ENCODE results near the gene MACC1.

MACC1 gene

GRCh38 chr7:20107582-20107981 is 109.6 kb downstream of the MACC1 start:
- no peak overlapping the region for H3K4me3 ChIP-seq (ENCODE audit: control insufficient read depth, low read depth, low read length)
- TF ChIP-seq, protein P1, sequence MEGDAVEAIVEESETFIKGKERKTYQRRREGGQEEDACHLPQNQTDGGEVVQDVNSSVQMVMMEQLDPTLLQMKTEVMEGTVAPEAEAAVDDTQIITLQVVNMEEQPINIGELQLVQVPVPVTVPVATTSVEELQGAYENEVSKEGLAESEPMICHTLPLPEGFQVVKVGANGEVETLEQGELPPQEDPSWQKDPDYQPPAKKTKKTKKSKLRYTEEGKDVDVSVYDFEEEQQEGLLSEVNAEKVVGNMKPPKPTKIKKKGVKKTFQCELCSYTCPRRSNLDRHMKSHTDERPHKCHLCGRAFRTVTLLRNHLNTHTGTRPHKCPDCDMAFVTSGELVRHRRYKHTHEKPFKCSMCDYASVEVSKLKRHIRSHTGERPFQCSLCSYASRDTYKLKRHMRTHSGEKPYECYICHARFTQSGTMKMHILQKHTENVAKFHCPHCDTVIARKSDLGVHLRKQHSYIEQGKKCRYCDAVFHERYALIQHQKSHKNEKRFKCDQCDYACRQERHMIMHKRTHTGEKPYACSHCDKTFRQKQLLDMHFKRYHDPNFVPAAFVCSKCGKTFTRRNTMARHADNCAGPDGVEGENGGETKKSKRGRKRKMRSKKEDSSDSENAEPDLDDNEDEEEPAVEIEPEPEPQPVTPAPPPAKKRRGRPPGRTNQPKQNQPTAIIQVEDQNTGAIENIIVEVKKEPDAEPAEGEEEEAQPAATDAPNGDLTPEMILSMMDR (IDR thresholded peaks at IDR 0.05; ENCODE audit: control insufficient read depth, insufficient read depth, low read depth, low read length, missing control alignments): no peak
- peak; percentile 49 for DNase-seq (ENCODE audit: low read depth)

- TF ChIP-seq, protein P1 (IDR thresholded peaks at IDR 0.05; ENCODE audit: control insufficient read depth, insufficient read depth, low read depth, low read length, missing control alignments): no peak
- no peak for DNase-seq (ENCODE audit: low read depth)
- no peak overlapping the region for H3K4me3 ChIP-seq (ENCODE audit: control insufficient read depth, low read depth, low read length)
Measured at GRCh38 chr7:20104696-20105095, 112.5 kb downstream of the MACC1 start.

DNA sequence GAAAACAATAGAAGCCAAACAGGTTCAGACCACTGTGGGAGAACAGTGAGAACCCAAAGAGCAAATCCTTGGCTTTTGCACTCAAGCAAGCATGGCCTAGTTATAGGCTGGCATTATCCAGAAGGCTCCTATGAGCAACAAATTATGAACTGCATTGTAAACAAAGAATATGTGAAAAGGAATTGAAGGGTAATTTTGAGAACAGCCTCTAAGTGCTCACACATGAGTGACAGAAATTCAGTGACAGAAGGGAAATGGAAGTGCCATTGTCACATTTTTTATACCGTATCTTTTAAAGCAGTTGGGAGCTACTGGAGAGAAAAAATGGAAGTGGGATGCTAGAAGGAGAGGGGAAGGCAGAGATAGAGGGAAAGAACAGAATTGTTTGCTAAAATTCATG is 114.2 kb downstream of the MACC1 start:
- no peak overlapping the region for H3K4me3 ChIP-seq (ENCODE audit: control insufficient read depth, low read depth, low read length)
- TF ChIP-seq, protein P1 (IDR thresholded peaks at IDR 0.05; ENCODE audit: control insufficient read depth, insufficient read depth, low read depth, low read length, missing control alignments): no peak
- DNase-seq (ENCODE audit: low read depth): no peak

DNA sequence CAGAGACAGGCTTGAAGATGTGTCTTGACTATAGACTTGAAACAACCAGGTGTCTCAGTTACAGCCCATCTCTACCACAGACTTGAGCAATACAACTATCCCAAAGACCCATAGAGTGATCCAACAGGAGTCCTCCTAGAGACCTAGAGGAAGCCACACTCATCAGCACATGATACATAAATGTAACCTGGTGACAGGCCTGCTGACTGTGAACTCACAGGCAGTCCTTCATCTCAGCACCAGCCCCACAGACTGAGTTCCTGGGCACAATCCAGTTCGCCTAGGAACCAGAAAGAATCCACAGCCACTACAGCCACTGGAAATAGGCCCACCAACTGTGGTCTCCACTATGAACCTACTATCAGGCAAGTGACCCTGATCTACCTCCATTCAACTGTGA is 121.3 kb downstream of the MACC1 start:
- H3K4me3 ChIP-seq (ENCODE audit: control insufficient read depth, low read depth, low read length): no peak overlapping the region
- no peak for DNase-seq (ENCODE audit: low read depth)
- TF ChIP-seq, protein P1 (IDR thresholded peaks at IDR 0.05; ENCODE audit: control insufficient read depth, insufficient read depth, low read depth, low read length, missing control alignments): no peak

DNA sequence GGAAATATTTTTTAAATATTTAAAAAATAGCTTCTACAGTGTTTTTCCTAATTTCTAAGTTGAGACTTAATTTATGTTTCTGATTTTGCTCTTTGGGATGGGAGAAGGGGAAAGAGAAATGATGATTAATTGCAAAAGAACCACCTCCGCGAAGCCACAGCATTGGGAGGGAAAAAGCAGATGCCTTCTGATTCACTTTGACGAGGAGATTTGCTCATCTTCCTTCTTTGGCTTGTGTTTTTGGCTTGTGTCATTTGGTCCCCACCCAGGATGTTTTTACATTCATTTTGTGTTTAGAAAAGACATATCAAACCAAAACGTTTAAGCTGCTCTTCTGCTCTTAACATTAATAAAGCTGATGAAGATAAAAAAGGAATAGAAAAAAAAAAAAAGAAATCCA is 121.7 kb downstream of the MACC1 start:
- H3K4me3 ChIP-seq (ENCODE audit: control insufficient read depth, low read depth, low read length): no peak overlapping the region
- DNase-seq (ENCODE audit: low read depth): no peak
- TF ChIP-seq, protein P1 (IDR thresholded peaks at IDR 0.05; ENCODE audit: control insufficient read depth, insufficient read depth, low read depth, low read length, missing control alignments): no peak

- TF ChIP-seq, protein P1 (IDR thresholded peaks at IDR 0.05; ENCODE audit: control insufficient read depth, insufficient read depth, low read depth, low read length, missing control alignments): no peak
- DNase-seq (ENCODE audit: low read depth): no peak
- no peak overlapping the region for H3K4me3 ChIP-seq (ENCODE audit: control insufficient read depth, low read depth, low read length)
Measured at GRCh38 chr7:20089431-20089830, 127.8 kb downstream of the MACC1 start.

- no peak overlapping the region for H3K4me3 ChIP-seq (ENCODE audit: control insufficient read depth, low read depth, low read length)
- peak; percentile 35 for DNase-seq (ENCODE audit: low read depth)
- TF ChIP-seq, protein P1 (IDR thresholded peaks at IDR 0.05; ENCODE audit: control insufficient read depth, insufficient read depth, low read depth, low read length, missing control alignments): no peak
Measured at GRCh38 chr7:20085086-20085485, 132.1 kb downstream of the MACC1 start.
